ENCODE measurements around the gene EXOC4. TPM values are rescaled to one million over a fixed set of nuclear protein-coding genes. Genes with fewer than 3 reads are reported as not detected.

The EXOC4 gene
- total RNA-seq, 1 donor from 2014 or later = 84.0 TPM

- Histone ChIP-seq H3K36me3 (ENCODE audit: control insufficient read depth, insufficient read depth, low read length) (no peaks in the 10 kb centered on the region), H3K27me3 (ENCODE audit: control insufficient read depth, insufficient read depth, low read length) (no peaks in the 10 kb centered on the region), H3K4me3 (ENCODE audit: low read depth, low read length) (no peak overlapping the region)
- no peak for TF ChIP-seq CTCF (IDR thresholded peaks at IDR 0.05; ENCODE audit: insufficient read depth, low read length, severe bottlenecking)
- no peak for DNase-seq (ENCODE audit: low read depth)
- no peak for FAIRE-seq
These were observed 226.7 kb downstream of the EXOC4 start for GRCh38 chr7:133479456-133480065.

GRCh38 chr7:133480868-133481267, 228.0 kb downstream of the EXOC4 start:
- H3K4me3 ChIP-seq (ENCODE audit: low read depth, low read length) = no peak overlapping the region
- FAIRE-seq (no peak), DNase-seq (ENCODE audit: low read depth) (no peak)
- no peaks in the 10 kb centered on the region for H3K36me3 ChIP-seq (ENCODE audit: control insufficient read depth, insufficient read depth, low read length)
- no peak for TF ChIP-seq CTCF (IDR thresholded peaks at IDR 0.05; ENCODE audit: insufficient read depth, low read length, severe bottlenecking)
- H3K27me3 ChIP-seq (ENCODE audit: control insufficient read depth, insufficient read depth, low read length) = no peaks in the 10 kb centered on the region

GRCh38 chr7:133481676-133482075, 228.8 kb downstream of the EXOC4 start:
- Histone ChIP-seq H3K27me3 (ENCODE audit: control insufficient read depth, insufficient read depth, low read length) (no peaks in the 10 kb centered on the region), H3K4me3 (ENCODE audit: low read depth, low read length) (no peak overlapping the region), H3K36me3 (ENCODE audit: control insufficient read depth, insufficient read depth, low read length) (no peaks in the 10 kb centered on the region)
- no peak for TF ChIP-seq CTCF (IDR thresholded peaks at IDR 0.05; ENCODE audit: insufficient read depth, low read length, severe bottlenecking)
- FAIRE-seq (no peak), DNase-seq (ENCODE audit: low read depth) (peak; percentile 59)

GRCh38 chr7:133482599-133482998, 229.7 kb downstream of the EXOC4 start:
- DNase-seq (ENCODE audit: low read depth) = no peak
- Histone ChIP-seq H3K4me3 (ENCODE audit: low read depth, low read length) (no peak overlapping the region), H3K36me3 (ENCODE audit: control insufficient read depth, insufficient read depth, low read length) (no peaks in the 10 kb centered on the region), H3K27me3 (ENCODE audit: control insufficient read depth, insufficient read depth, low read length) (no peaks in the 10 kb centered on the region)
- TF ChIP-seq CTCF (IDR thresholded peaks at IDR 0.05; ENCODE audit: insufficient read depth, low read length, severe bottlenecking) = no peak
- FAIRE-seq = no peak

- H3K36me3 ChIP-seq (ENCODE audit: control insufficient read depth, insufficient read depth, low read length) = no peaks in the 10 kb centered on the region
- TF ChIP-seq CTCF (IDR thresholded peaks at IDR 0.05; ENCODE audit: insufficient read depth, low read length, severe bottlenecking) = no peak
- DNase-seq (ENCODE audit: low read depth) = peak; percentile 55
- FAIRE-seq = no peak
- no peak overlapping the region for H3K4me3 ChIP-seq (ENCODE audit: low read depth, low read length)
- no peaks in the 10 kb centered on the region for H3K27me3 ChIP-seq (ENCODE audit: control insufficient read depth, insufficient read depth, low read length)
These were observed 231.2 kb downstream of the EXOC4 start for GRCh38 chr7:133484086-133484485.

- no peak for DNase-seq (ENCODE audit: low read depth)
- TF ChIP-seq CTCF (IDR thresholded peaks at IDR 0.05; ENCODE audit: insufficient read depth, low read length, severe bottlenecking) = no peak
These were observed 237.0 kb downstream of the EXOC4 start for GRCh38 chr7:133489906-133490305.

More at GRCh38 chr7:133489906-133490305, 237.0 kb downstream of the EXOC4 start:
- H3K27me3 ChIP-seq (ENCODE audit: control insufficient read depth, insufficient read depth, low read length) = no peaks in the 10 kb centered on the region
- H3K4me3 ChIP-seq (ENCODE audit: low read depth, low read length) = no peak overlapping the region
- no peaks in the 10 kb centered on the region for H3K36me3 ChIP-seq (ENCODE audit: control insufficient read depth, insufficient read depth, low read length)
- no peak for FAIRE-seq
